ELF-1 (cell line): ENCODE results near the gene KIF26B.

Experiments
- DNase-seq: peaks from one replicate; pipeline ENCODE4 v3.0.0-alpha.2; 2016; ENCODE audit warnings: low read depth, low spot score

Gene KIF26B

GRCh38 chr1:245172026-245172425 is 17.2 kb downstream of the KIF26B start:
- no peak for DNase-seq

- DNase-seq: no peak
Measured at GRCh38 chr1:245172829-245173228, 18.0 kb downstream of the KIF26B start.

- no peak for DNase-seq
Measured at GRCh38 chr1:245173446-245174211, 18.8 kb downstream of the KIF26B start.

GRCh38 chr1:245177071-245177900 is 22.5 kb downstream of the KIF26B start:
- no peak for DNase-seq

GRCh38 chr1:245179706-245180105 is 24.9 kb downstream of the KIF26B start:
- DNase-seq: no peak

- DNase-seq: no peak
Measured at GRCh38 chr1:245180496-245181157, 25.8 kb downstream of the KIF26B start.

GRCh38 chr1:245181158-245181517 is 26.4 kb downstream of the KIF26B start:
- no peak for DNase-seq

- DNase-seq: no peak
Measured at GRCh38 chr1:245182028-245182427, 27.2 kb downstream of the KIF26B start.

GRCh38 chr1:245183429-245183828 is 28.6 kb downstream of the KIF26B start:
- no peak for DNase-seq

GRCh38 chr1:245184779-245185178 is 30.0 kb downstream of the KIF26B start:
- no peak for DNase-seq

GRCh38 chr1:245188403-245188802 is 33.6 kb downstream of the KIF26B start:
- no peak for DNase-seq

- peak; percentile 91 for DNase-seq
Measured at GRCh38 chr1:245195398-245195797, 40.6 kb downstream of the KIF26B start.

GRCh38 chr1:245197121-245197520 is 42.3 kb downstream of the KIF26B start:
- no peak for DNase-seq

GRCh38 chr1:245197911-245198379 is 43.2 kb downstream of the KIF26B start:
- peak; percentile 38 for DNase-seq

- DNase-seq: no peak
Measured at GRCh38 chr1:245198748-245199516, 44.1 kb downstream of the KIF26B start.

GRCh38 chr1:245200146-245200545 is 45.4 kb downstream of the KIF26B start:
- no peak for DNase-seq

- DNase-seq: no peak
Measured at GRCh38 chr1:245201201-245201600, 46.4 kb downstream of the KIF26B start.

GRCh38 chr1:245201827-245202226 is 47.0 kb downstream of the KIF26B start:
- DNase-seq: no peak

GRCh38 chr1:245205396-245205795 is 50.6 kb downstream of the KIF26B start:
- no peak for DNase-seq

- DNase-seq: no peak
Measured at GRCh38 chr1:245205864-245206263, 51.1 kb downstream of the KIF26B start.

GRCh38 chr1:245207056-245207638 is 52.4 kb downstream of the KIF26B start:
- no peak for DNase-seq
